Suprapubic skin (tissue), 4 donors: ENCODE data around the gene PIGW.

Experiments used
- EP300 ChIP-seq: sonication (generic); formaldehyde crosslinking; IDR thresholded peaks from one replicate; pipeline ENCODE4 v1.6.1; 2017; ENCODE audit warnings: antibody characterized with exemption
- POLR2A ChIP-seq, 2 donors: fragments of 450-650 bp; IDR thresholded peaks; one replicate each; pipeline ENCODE4 v1.6.1; 2017; ENCODE audit warnings: antibody characterized with exemption in 2 of 2, mild to moderate bottlenecking in 2 of 2, moderate library complexity in 2 of 2
- POLR2AphosphoS5 ChIP-seq, 3 donors: sonication (generic); formaldehyde crosslinking; IDR thresholded peaks; one replicate each; pipeline ENCODE4 v1.6.1; 2017; ENCODE audit warnings: antibody characterized with exemption in 3 of 3
- TF ChIP-seq, protein P1 (sequence below), 2 donors: fragments of 200-600 bp in 1 of 2; fragments of 450-650 bp in 1 of 2; sonication (generic) in 1 of 2; IDR thresholded peaks; one replicate each; pipeline ENCODE4 v1.5.1; 2016 to 2019; ENCODE audit warnings: antibody characterized with exemption in 2 of 2, mild to moderate bottlenecking in 1 of 2, moderate library complexity in 1 of 2

DNA sequence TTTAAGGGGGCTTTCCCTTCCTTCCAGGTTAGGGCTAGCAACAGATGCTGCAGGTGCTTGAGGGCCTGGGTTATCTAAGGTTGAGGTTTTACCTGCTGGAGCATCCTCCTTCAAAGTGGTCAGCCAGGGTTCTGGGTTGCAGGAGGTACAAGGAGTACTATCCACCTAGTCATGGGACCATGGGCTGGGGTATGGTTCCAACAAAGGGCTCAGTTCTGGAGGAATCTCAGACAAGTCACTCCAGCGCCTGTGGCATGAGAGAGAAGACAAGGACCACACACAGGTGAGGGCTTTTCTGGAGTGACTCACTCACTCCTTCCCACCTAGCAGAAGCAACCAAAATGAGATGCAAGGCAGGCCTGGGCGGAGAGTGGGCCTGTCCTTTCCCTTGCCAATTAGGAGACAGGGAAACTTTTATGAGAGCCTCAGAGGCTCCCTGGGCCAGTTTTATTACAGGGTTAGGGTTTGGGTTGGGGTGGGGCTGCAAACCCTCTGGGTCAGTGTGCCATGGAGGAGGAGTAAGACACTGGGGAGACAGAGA, 2.3 kb upstream of the PIGW start:
- TF ChIP-seq POLR2A (IDR thresholded peaks at IDR 0.05) = no peak
- no peak for TF ChIP-seq EP300
- TF ChIP-seq, protein P1, sequence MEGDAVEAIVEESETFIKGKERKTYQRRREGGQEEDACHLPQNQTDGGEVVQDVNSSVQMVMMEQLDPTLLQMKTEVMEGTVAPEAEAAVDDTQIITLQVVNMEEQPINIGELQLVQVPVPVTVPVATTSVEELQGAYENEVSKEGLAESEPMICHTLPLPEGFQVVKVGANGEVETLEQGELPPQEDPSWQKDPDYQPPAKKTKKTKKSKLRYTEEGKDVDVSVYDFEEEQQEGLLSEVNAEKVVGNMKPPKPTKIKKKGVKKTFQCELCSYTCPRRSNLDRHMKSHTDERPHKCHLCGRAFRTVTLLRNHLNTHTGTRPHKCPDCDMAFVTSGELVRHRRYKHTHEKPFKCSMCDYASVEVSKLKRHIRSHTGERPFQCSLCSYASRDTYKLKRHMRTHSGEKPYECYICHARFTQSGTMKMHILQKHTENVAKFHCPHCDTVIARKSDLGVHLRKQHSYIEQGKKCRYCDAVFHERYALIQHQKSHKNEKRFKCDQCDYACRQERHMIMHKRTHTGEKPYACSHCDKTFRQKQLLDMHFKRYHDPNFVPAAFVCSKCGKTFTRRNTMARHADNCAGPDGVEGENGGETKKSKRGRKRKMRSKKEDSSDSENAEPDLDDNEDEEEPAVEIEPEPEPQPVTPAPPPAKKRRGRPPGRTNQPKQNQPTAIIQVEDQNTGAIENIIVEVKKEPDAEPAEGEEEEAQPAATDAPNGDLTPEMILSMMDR (IDR thresholded peaks at IDR 0.05) = no peak
- no peak for TF ChIP-seq POLR2AphosphoS5 (IDR thresholded peaks at IDR 0.05)
